ENCODE measurements around the gene ALDH2.
A peak's percentile ranks its signal among the peaks of the same experiment; 100 is the strongest.
"Not testable (repeated sequence)": the region's sequence is repeated elsewhere in the genome, so short reads cannot be mapped to it uniquely, and the experiment has no call there.

The ALDH2 gene

GRCh38 chr12:111739524-111739923, 27.2 kb upstream of the ALDH2 start:
- H3K4me3 ChIP-seq; H4K20me1 ChIP-seq; H3K27ac ChIP-seq; H3K4me2 ChIP-seq; H3K9me3 ChIP-seq (replicated peaks in 1 of 11); H3K27me3 ChIP-seq; H3K9ac ChIP-seq: not testable (repeated sequence)
- H3K36me3 ChIP-seq = peaks cover 23 to 55% (median 45%) of the 10 kb centered on the region in 11 experiments
- peaks cover 0 to 10% (median 9%) of the 10 kb centered on the region in 10 experiments; a peak in 11 of 20 replicates for H3K4me1 ChIP-seq
- TF ChIP-seq Cebpa-rat (IDR thresholded peaks at IDR 0.05) = 0 out of 22 replicates have a peak, but pooled peaks of 1 of the 11 experiments have one; percentile 23

- no peak for TF ChIP-seq Cebpa-rat (IDR thresholded peaks at IDR 0.05)
- no peaks in the 10 kb centered on the region for H3K27me3 ChIP-seq
- H3K9me3 ChIP-seq (replicated peaks in 1 of 11) = no peaks in the 10 kb centered on the region
- peak overlapping the region in 1 of 11 experiments; percentile 42; a peak in 3 of 22 replicates for H3K9ac ChIP-seq
- peak overlapping the region in 5 of 11 experiments; percentile 5 to 42 (median 31); a peak in 7 of 22 replicates for H3K4me2 ChIP-seq
- peaks cover 0 to 10% (median 9%) of the 10 kb centered on the region in 10 experiments; a peak in 11 of 20 replicates for H3K4me1 ChIP-seq
- H4K20me1 ChIP-seq = no peaks in the 10 kb centered on the region
- peaks cover 37 to 60% (median 50%) of the 10 kb centered on the region in 11 experiments for H3K36me3 ChIP-seq
- no peak overlapping the region for H3K4me3 ChIP-seq
- H3K27ac ChIP-seq = no peak overlapping the region
These were observed 25.4 kb upstream of the ALDH2 start for GRCh38 chr12:111741235-111741812.

GRCh38 chr12:111745211-111745610, 21.5 kb upstream of the ALDH2 start:
- Histone ChIP-seq H3K9ac (no peak overlapping the region), H3K4me1 (peaks cover 0 to 10% (median 9%) of the 10 kb centered on the region in 10 experiments; a peak in 11 of 20 replicates), H3K4me2 (no peak overlapping the region), H3K36me3 (peaks cover 45 to 71% (median 63%) of the 10 kb centered on the region in 11 experiments), H3K27me3 (no peaks in the 10 kb centered on the region), H3K4me3 (no peak overlapping the region), H3K27ac (no peak overlapping the region), H4K20me1 (no peaks in the 10 kb centered on the region), H3K9me3 (replicated peaks in 1 of 11) (no peaks in the 10 kb centered on the region)
- TF ChIP-seq Cebpa-rat (IDR thresholded peaks at IDR 0.05) = no peak

- Histone ChIP-seq H3K36me3 (peaks cover 49 to 84% (median 75%) of the 10 kb centered on the region in 11 experiments), H3K9me3 (replicated peaks in 1 of 11) (no peaks in the 10 kb centered on the region), H3K4me1 (no peaks in the 10 kb centered on the region), H3K4me3 (no peak overlapping the region), H3K27me3 (no peaks in the 10 kb centered on the region), H4K20me1 (no peaks in the 10 kb centered on the region), H3K9ac (no peak overlapping the region), H3K4me2 (no peak overlapping the region), H3K27ac (no peak overlapping the region)
- TF ChIP-seq Cebpa-rat (IDR thresholded peaks at IDR 0.05) = no peak
These were observed 19.4 kb upstream of the ALDH2 start for GRCh38 chr12:111747333-111747732.

- TF ChIP-seq Cebpa-rat (IDR thresholded peaks at IDR 0.05) = no peak
- H3K9ac ChIP-seq = 0 out of 22 replicates have a peak overlapping the region, but pooled peaks of 1 of the 11 experiments have one; percentile 6
- no peaks in the 10 kb centered on the region for H3K4me1 ChIP-seq
These were observed 18.5 kb upstream of the ALDH2 start for GRCh38 chr12:111748151-111748672.

GRCh38 chr12:111748867-111749266, 17.9 kb upstream of the ALDH2 start:
- no peak for TF ChIP-seq Cebpa-rat (IDR thresholded peaks at IDR 0.05)
- Histone ChIP-seq H3K9ac (no peak overlapping the region), H3K4me3 (no peak overlapping the region), H3K27me3 (no peaks in the 10 kb centered on the region), H3K27ac (no peak overlapping the region), H3K4me2 (no peak overlapping the region), H3K36me3 (peaks cover 53 to 83% (median 78%) of the 10 kb centered on the region in 11 experiments), H4K20me1 (peaks cover 0 to 12% (median 0%) of the 10 kb centered on the region in 11 experiments; a peak in 3 of 22 replicates), H3K4me1 (no peaks in the 10 kb centered on the region), H3K9me3 (replicated peaks in 1 of 11) (no peaks in the 10 kb centered on the region)

More at GRCh38 chr12:111748151-111748672, 18.5 kb upstream of the ALDH2 start:
- no peaks in the 10 kb centered on the region for H3K9me3 ChIP-seq (replicated peaks in 1 of 11)
- no peak overlapping the region for H3K27ac ChIP-seq
- peaks cover 49 to 84% (median 75%) of the 10 kb centered on the region in 11 experiments for H3K36me3 ChIP-seq
- H3K27me3 ChIP-seq = no peaks in the 10 kb centered on the region
- H3K4me3 ChIP-seq = no peak overlapping the region
- no peak overlapping the region for H3K4me2 ChIP-seq
- peaks cover 0 to 5% (median 0%) of the 10 kb centered on the region in 11 experiments; a peak in 2 of 22 replicates for H4K20me1 ChIP-seq

- no peaks in the 10 kb centered on the region for H3K27me3 ChIP-seq
- TF ChIP-seq Cebpa-rat (IDR thresholded peaks at IDR 0.05) = no peak
These were observed 17.3 kb upstream of the ALDH2 start for GRCh38 chr12:111749391-111749790.

GRCh38 chr12:111753144-111753881, 13.4 kb upstream of the ALDH2 start:
- Histone ChIP-seq H3K27me3 (peaks cover 0 to under 1% (median 0%) of the 10 kb centered on the region in 11 experiments; a peak in 1 of 22 replicates), H3K27ac (no peak overlapping the region), H3K4me3 (no peak overlapping the region), H3K9me3 (replicated peaks in 1 of 11) (no peaks in the 10 kb centered on the region), H3K4me2 (no peak overlapping the region), H4K20me1 (peaks cover 0 to 28% (median 10%) of the 10 kb centered on the region in 11 experiments; a peak in 12 of 22 replicates), H3K9ac (no peak overlapping the region), H3K36me3 (peaks cover 21 to 66% (median 49%) of the 10 kb centered on the region in 11 experiments), H3K4me1 (peaks cover 17 to 26% (median 21%) of the 10 kb centered on the region in 10 experiments)
- no peak for TF ChIP-seq Cebpa-rat (IDR thresholded peaks at IDR 0.05)

More at GRCh38 chr12:111749391-111749790, 17.3 kb upstream of the ALDH2 start:
- Histone ChIP-seq H3K4me3 (no peak overlapping the region), H4K20me1 (peaks cover 0 to 14% (median 0%) of the 10 kb centered on the region in 11 experiments; a peak in 3 of 22 replicates), H3K4me2 (no peak overlapping the region), H3K9ac (no peak overlapping the region), H3K27ac (no peak overlapping the region), H3K9me3 (replicated peaks in 1 of 11) (no peaks in the 10 kb centered on the region), H3K4me1 (no peaks in the 10 kb centered on the region), H3K36me3 (peaks cover 53 to 83% (median 76%) of the 10 kb centered on the region in 11 experiments)

- no peak overlapping the region for H3K4me3 ChIP-seq
- peaks cover 0 to 10% (median 0%) of the 10 kb centered on the region in 11 experiments; a peak in 3 of 22 replicates for H3K27me3 ChIP-seq
- no peak overlapping the region for H3K27ac ChIP-seq
- peaks cover 0 to 33% (median 13%) of the 10 kb centered on the region in 11 experiments; a peak in 13 of 22 replicates for H4K20me1 ChIP-seq
- TF ChIP-seq Cebpa-rat (IDR thresholded peaks at IDR 0.05) = no peak
- H3K36me3 ChIP-seq = peaks cover 9 to 53% (median 36%) of the 10 kb centered on the region in 11 experiments
- H3K9me3 ChIP-seq (replicated peaks in 1 of 11) = no peaks in the 10 kb centered on the region
- H3K9ac ChIP-seq = no peak overlapping the region
- H3K4me2 ChIP-seq = no peak overlapping the region
- peaks cover 31 to 40% (median 35%) of the 10 kb centered on the region in 10 experiments for H3K4me1 ChIP-seq
These were observed 12.1 kb upstream of the ALDH2 start for GRCh38 chr12:111754671-111755070.
